GM12891 (cell line): Measurements from ENCODE around the gene CFAP46.

Source experiments
- PAX5 ChIP-seq: IDR thresholded peaks from 2 replicates; pipeline ENCODE4 v1.6.1; 2011; ENCODE audit warnings: low read length, moderate library complexity, mild to moderate bottlenecking; ENCODE audit not compliant: insufficient read depth, severe bottlenecking
- POLR2A ChIP-seq: IDR thresholded peaks from 2 replicates; pipeline ENCODE4 v1.6.1; 2011; ENCODE audit warnings: low read depth, low read length, control low read depth
- POLR2AphosphoS5 ChIP-seq: IDR thresholded peaks from 2 replicates; pipeline ENCODE4 v1.6.1; 2011; ENCODE audit warnings: low read depth, low read length, control low read depth
- TAF1 ChIP-seq: IDR thresholded peaks from 2 replicates; pipeline ENCODE4 v1.6.1; 2011; ENCODE audit warnings: low read depth, low read length, control low read depth

- TF ChIP-seq POLR2A (no peak), PAX5 (no peak), TAF1 (no peak), POLR2AphosphoS5 (no peak)
These were observed 92.1 kb downstream of the CFAP46 start for GRCh38 chr10:132850246-132850645.
